CD4-positive, alpha-beta T cell (primary cell): Measurements from ENCODE around the gene FAM171A1. TPM values are rescaled to one million over a fixed set of nuclear protein-coding genes. Genes with fewer than 3 reads are reported as not detected.
A peak's percentile ranks its signal among the peaks of the same experiment; 100 is the strongest.

Experiments used
- ATAC-seq: fragments of 200-7000 bp; cut with Tn5 transposase; one replicate; pipeline ENCODE4 v1.10.0; 2022; ENCODE audit warnings: mild to moderate bottlenecking; ENCODE audit not compliant: poor library complexity
- CTCF ChIA-PET: fragments of 350-600 bp; sonication (Branson Sonifier 250); formaldehyde crosslinking; loops from one replicate; lab custom pipeline; 2021; ENCODE audit warnings: antibody characterized with exemption, inconsistent platforms; lab: Charles Lee
- POLR2A ChIA-PET: fragments of 350-600 bp; sonication (Branson Sonifier 250); formaldehyde crosslinking; loops from one replicate; lab custom pipeline; 2021; ENCODE audit warnings: antibody characterized with exemption, inconsistent platforms; lab: Charles Lee
- DNase-seq, 14 experiments: peaks; one replicate each; pipeline ENCODE4 v3.0.0-alpha.2; 2013 to 2020; ENCODE audit warnings: mixed read lengths in 2 of 14
- H3K27ac ChIP-seq, 2 donors: one replicate each; pipeline versions ENCODE4 v1.5.1 to v1.7.0; 2013; ENCODE audit warnings: low read length in 2 of 2, low read depth in 1 of 2, mild to moderate bottlenecking in 1 of 2
- H3K27me3 ChIP-seq, 2 experiments: 1 replicate in 1 of 2; 2 replicates in 1 of 2; pipeline versions ENCODE4 v1.6.1 to v1.7.0; 2013; ENCODE audit warnings: low read length in 2 of 2, control low read depth in 1 of 2, mild to moderate bottlenecking in 1 of 2, moderate library complexity in 1 of 2; ENCODE audit not compliant: insufficient read depth in 2 of 2, control insufficient read depth in 1 of 2
- H3K36me3 ChIP-seq: one replicate; pipeline ENCODE4 v1.6.1; 2013; ENCODE audit warnings: low read length, control low read depth; ENCODE audit not compliant: insufficient read depth
- H3K4me1 ChIP-seq: one replicate; pipeline ENCODE4 v1.6.1; 2013; ENCODE audit warnings: low read length, control low read depth; ENCODE audit not compliant: insufficient read depth
- H3K4me3 ChIP-seq: one replicate; pipeline ENCODE4 v1.5.1; 2013; ENCODE audit warnings: mild to moderate bottlenecking, low read length, moderate library complexity
- H3K9me3 ChIP-seq, 2 experiments: 1 replicate in 1 of 2; 2 replicates in 1 of 2; pipeline versions ENCODE4 v1.6.1 to v1.7.0; 2013; ENCODE audit warnings: low read length in 2 of 2, mild to moderate bottlenecking in 2 of 2, control low read depth in 1 of 2, moderate library complexity in 1 of 2; ENCODE audit not compliant: control insufficient read depth in 1 of 2, insufficient read depth in 1 of 2
- H3K27ac Mint-ChIP-seq: one replicate; pipeline ENCODE4 v1.8.0; 2020; ENCODE audit warnings: mixed read lengths
- H3K27me3 Mint-ChIP-seq: one replicate; pipeline ENCODE4 v1.8.0; 2021; ENCODE audit warnings: mixed read lengths
- H3K36me3 Mint-ChIP-seq: one replicate; pipeline ENCODE4 v1.8.0; 2021; ENCODE audit warnings: low read depth, mixed read lengths
- H3K4me1 Mint-ChIP-seq: one replicate; pipeline ENCODE4 v1.8.0; 2021; ENCODE audit warnings: low read depth, mixed read lengths
- H3K4me3 Mint-ChIP-seq: one replicate; pipeline ENCODE4 v1.8.0; 2020; ENCODE audit warnings: mild to moderate bottlenecking, mixed read lengths
- H3K9me3 Mint-ChIP-seq: one replicate; pipeline ENCODE4 v1.8.0; 2020; ENCODE audit warnings: mixed read lengths
- intact Hi-C, 2 experiments: fragments of 100-400 bp; cut with DNase I in 1 of 2; cut with micrococcal nuclease in 1 of 2; formaldehyde crosslinking; loops; one replicate each; pipeline versions ENCODE4 v1.15.1 to v1.9.0; 2023 to 2025; cut with DNase I, micrococcal nuclease
- total RNA-seq, 174 experiments: library from RNA in 2 of 174; stranded (reverse) in 2 of 174; gene quantifications; one replicate each; pipeline ENCODE4 v1.2.3 and lab custom pipeline; 2021 to 2026
- TF ChIP-seq, protein P1 (sequence below): fragments of 200-600 bp; IDR thresholded peaks from one replicate; pipeline ENCODE4 v1.8.0; 2022; ENCODE audit warnings: antibody characterized with exemption, mild to moderate bottlenecking

Gene FAM171A1
- total RNA-seq, 2 experiments from 2014 or later, result 1.8 to 2.6 TPM

DNA sequence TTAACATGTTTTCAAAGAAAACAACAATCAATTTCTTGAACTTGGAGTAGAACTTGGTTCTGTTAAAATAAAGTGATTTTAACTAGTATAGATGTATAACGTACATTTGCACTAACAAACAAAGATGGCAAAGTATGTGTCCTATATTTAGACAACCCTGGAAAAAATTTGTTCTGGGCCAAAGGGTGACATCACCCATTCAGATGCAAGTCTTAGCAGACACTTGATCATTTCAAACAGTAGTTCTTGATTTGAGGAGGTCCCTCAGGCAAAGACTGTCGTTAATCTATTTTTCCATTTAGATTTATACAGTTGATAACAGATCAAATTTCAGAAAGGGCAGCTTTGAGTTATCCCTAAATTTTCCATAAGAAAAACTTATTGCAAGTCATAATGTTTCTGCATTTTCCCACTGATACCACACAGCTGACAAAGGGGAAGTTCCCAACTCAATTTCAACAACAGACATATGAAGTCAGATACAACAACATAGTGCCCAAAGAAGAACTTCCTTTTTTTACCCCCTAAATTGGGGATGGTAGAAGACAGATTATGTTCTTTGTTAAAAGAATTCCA lies 207.7 kb downstream of the FAM171A1 start:
- TF ChIP-seq, protein P1, sequence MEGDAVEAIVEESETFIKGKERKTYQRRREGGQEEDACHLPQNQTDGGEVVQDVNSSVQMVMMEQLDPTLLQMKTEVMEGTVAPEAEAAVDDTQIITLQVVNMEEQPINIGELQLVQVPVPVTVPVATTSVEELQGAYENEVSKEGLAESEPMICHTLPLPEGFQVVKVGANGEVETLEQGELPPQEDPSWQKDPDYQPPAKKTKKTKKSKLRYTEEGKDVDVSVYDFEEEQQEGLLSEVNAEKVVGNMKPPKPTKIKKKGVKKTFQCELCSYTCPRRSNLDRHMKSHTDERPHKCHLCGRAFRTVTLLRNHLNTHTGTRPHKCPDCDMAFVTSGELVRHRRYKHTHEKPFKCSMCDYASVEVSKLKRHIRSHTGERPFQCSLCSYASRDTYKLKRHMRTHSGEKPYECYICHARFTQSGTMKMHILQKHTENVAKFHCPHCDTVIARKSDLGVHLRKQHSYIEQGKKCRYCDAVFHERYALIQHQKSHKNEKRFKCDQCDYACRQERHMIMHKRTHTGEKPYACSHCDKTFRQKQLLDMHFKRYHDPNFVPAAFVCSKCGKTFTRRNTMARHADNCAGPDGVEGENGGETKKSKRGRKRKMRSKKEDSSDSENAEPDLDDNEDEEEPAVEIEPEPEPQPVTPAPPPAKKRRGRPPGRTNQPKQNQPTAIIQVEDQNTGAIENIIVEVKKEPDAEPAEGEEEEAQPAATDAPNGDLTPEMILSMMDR, result no peak
- no peak overlapping the region for H3K4me3 ChIP-seq
- ChIA-PET POLR2A (no interaction called here), CTCF (interaction anchor here (0.5 kb wide), 1 partner anchor 33 kb away, joined by 3 read pairs; no protein-coding TSS in a partner anchor)
- no peaks in the 10 kb centered on the region for H3K9me3 Mint-ChIP-seq
- H3K27ac Mint-ChIP-seq, result peak overlapping the region; percentile 58
- no peaks in the 10 kb centered on the region for H3K27me3 Mint-ChIP-seq
- H3K36me3 Mint-ChIP-seq, result peaks cover 27% of the 10 kb centered on the region
- intact Hi-C loops, result loop anchor here (5.0 to 10.0 kb wide), 4 partner anchors 56 to 1819 kb away; partner anchors contain the start of genes FAM171A1 (in 1 of the 2), PTER (in 1 of the 2) and SEPHS1 (in 1 of the 2)
- no peak overlapping the region for H3K27ac ChIP-seq
- no peak for DNase-seq
- H3K4me3 Mint-ChIP-seq, result peak overlapping the region; percentile 62
- no peaks in the 10 kb centered on the region for H3K9me3 ChIP-seq
- no peaks in the 10 kb centered on the region for H3K36me3 ChIP-seq
- H3K4me1 ChIP-seq, result peaks cover 34% of the 10 kb centered on the region
- no peaks in the 10 kb centered on the region for H3K27me3 ChIP-seq
- H3K4me1 Mint-ChIP-seq, result peaks cover 83% of the 10 kb centered on the region
- ATAC-seq, result no peak

Other genes with a start within 250 kb of the FAM171A1 start
- 10 to 100 TPM; 23.4 to 28.1 TPM for gene NMT2, start 202.6 kb downstream of the FAM171A1 start, total RNA-seq